Cerebellar cortex (tissue), 1 donor: ENCODE data around the gene SDSL.

Experiments used
- DNase-seq: peaks from one replicate; pipeline ENCODE4 v3.0.0-alpha.2; 2015; ENCODE audit warnings: low spot score

SDSL gene

GRCh38 chr12:113396828-113397496, 25.2 kb upstream of the SDSL start:
- DNase-seq, result no peak

GRCh38 chr12:113397497-113398197, 24.5 kb upstream of the SDSL start:
- DNase-seq, result no peak

- no peak for DNase-seq
Observed at GRCh38 chr12:113398346-113399290, 23.6 kb upstream of the SDSL start.

- no peak for DNase-seq
Observed at GRCh38 chr12:113399490-113399889, 22.7 kb upstream of the SDSL start.

- DNase-seq, result no peak
Observed at GRCh38 chr12:113400362-113400761, 21.8 kb upstream of the SDSL start.

- no peak for DNase-seq
Observed at GRCh38 chr12:113401066-113402000, 20.8 kb upstream of the SDSL start.

- DNase-seq, result no peak
Observed at GRCh38 chr12:113402586-113403260, 19.5 kb upstream of the SDSL start.

- DNase-seq, result peak; percentile 28
Observed at GRCh38 chr12:113403435-113404415, 18.5 kb upstream of the SDSL start, which contains the start of gene SDS. SDS (minus strand) TSS chr12:113403887; CDS start chr12:113399708, 4,179 bp downstream.

GRCh38 chr12:113405694-113406093, 16.5 kb upstream of the SDSL start:
- no peak for DNase-seq

- no peak for DNase-seq
Observed at GRCh38 chr12:113407931-113408600, 14.1 kb upstream of the SDSL start.

- DNase-seq, result no peak
Observed at GRCh38 chr12:113408756-113409298, 13.4 kb upstream of the SDSL start.

GRCh38 chr12:113409462-113410124, 12.6 kb upstream of the SDSL start:
- DNase-seq, result no peak

GRCh38 chr12:113413488-113413939, 8.7 kb upstream of the SDSL start:
- DNase-seq, result no peak

- no peak for DNase-seq
Observed at GRCh38 chr12:113414519-113415038, 7.6 kb upstream of the SDSL start.

- DNase-seq, result no peak
Observed at GRCh38 chr12:113416091-113416754, 6.0 kb upstream of the SDSL start.

GRCh38 chr12:113418213-113418879, 3.8 kb upstream of the SDSL start:
- no peak for DNase-seq
